Erythroblast (primary cell): ENCODE results near the gene APBB3.

ENCODE experiments used
- GATA1 ChIP-seq: IDR thresholded peaks from 2 replicates; pipeline ENCODE4 v1.6.1; 2011; ENCODE audit warnings: low read depth, mild to moderate bottlenecking, control low read depth, low read length, moderate library complexity
- POLR2A ChIP-seq: IDR thresholded peaks from 2 replicates; pipeline ENCODE4 v1.6.1; 2011; ENCODE audit warnings: mild to moderate bottlenecking, low read length

- TF ChIP-seq POLR2A (no peak), GATA1 (no peak)
These were observed 8.6 kb downstream of the APBB3 start for GRCh38 chr5:140555747-140556312.
